Embryonic facial prominence (tissue), 1 donor: ENCODE measurements around the gene SLC41A3.

Source experiments
- DNase-seq: peaks from one replicate; pipeline ENCODE4 v3.0.0-alpha.2; 2016; ENCODE audit errors: extremely low spot score

The SLC41A3 gene

DNA sequence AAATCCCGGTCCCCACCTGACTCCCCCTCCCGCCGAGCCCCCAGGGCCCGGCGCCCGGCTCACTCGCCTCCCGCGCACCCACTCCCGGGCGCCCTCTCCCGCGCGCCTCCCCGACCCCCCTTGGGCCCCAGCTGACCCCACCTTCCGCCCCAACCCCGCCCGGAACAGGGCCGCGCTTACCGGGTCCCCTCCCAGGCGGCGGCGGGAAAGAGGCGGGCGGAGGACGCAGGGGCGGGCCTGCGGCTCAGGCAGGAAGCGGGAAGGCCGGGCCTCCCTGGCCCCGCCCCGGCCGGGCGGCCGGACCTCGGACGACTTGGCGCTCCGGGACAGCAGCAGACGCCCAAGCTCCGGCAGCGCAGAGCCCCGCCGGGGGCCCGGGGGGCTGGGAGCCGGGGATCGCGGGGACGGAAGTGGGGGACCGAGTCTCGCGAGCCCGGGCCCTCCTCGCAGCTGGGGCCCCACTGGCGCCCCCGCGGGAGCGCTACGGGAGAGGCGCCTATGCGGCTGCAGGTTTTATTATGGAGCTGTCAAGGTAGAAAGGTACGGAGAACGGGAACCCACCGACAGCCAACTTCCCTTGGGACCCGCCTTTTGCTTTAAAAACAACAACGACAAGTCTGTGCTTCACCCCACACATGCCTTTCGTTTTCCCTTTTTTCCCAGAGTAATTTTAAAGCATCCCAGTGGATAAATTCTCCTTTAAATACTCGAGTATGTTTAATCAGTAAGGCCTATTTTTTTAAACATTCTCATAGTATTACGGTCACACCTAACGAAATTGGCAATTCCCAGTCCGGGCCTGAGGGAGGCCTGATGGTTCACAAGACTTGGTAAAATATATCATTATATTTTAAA is at the start of gene SLC41A3:
SLC41A3 (minus strand) TSS at position 212 of the 855 bp plus-strand sequence. CDS start 15,905 bp downstream, outside the sequence.
- peak; percentile 34 for DNase-seq

DNA sequence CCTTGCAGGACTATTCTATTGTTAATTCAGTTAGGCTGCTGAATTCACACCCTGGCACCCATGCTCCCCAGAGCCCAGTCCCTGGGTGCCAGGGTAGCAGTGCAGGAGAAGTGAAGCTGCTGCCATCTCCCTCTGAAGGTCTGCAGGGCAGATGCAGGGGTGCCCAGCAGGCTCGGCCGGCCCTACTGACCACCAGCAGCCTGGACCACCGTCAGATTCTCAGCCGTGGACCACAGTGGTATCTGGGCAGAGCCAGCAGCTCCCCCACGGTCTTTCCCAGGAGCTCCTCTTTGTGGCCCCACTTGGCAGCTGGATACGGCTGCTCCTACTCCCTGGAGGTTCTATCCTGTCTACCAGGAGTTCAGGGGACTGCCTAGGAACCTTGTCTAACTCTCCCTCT is 49.7 kb upstream of the SLC41A3 start:
- DNase-seq, result no peak

GRCh38 chr3:126132751-126133511 is 49.0 kb upstream of the SLC41A3 start:
- no peak for DNase-seq

GRCh38 chr3:126131881-126132750 is 48.2 kb upstream of the SLC41A3 start:
- no peak for DNase-seq

DNA sequence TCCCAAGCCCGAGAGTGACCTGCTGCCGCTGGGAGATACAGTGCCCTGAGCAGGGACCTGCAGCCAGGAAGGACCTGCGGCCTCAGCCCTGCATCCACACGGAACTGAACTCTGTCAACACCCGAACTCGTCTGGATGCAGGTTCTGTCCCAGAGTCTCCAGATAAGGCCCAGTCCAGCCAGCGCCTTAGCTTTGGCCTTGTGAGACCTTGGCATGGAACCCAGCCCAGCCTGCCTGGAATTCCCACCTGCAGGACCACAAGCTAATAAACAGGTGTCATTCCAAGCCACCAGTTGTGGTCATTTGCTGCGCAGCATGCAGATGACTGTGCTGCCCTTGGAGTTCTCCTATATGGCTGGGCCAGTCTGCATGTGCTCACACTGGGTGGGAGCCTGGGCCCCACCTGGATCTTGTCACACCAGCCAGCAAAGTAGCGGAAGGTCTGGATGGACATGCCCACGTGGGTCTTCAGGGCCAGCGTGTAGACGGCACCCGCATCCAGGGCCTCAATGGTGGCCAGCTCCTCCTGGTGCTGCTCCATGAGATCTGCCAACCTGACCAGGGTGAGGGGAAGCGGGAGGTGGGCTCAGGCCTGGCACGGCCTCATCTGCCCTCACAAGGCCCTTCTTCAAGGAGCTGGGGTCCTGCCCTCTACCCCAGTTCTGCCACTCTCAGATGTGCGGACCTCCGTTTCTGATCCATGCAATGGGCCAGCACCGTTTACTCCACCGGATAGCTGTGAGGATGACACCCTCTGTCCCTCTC is 47.2 kb upstream of the SLC41A3 start:
- DNase-seq, result no peak

DNA sequence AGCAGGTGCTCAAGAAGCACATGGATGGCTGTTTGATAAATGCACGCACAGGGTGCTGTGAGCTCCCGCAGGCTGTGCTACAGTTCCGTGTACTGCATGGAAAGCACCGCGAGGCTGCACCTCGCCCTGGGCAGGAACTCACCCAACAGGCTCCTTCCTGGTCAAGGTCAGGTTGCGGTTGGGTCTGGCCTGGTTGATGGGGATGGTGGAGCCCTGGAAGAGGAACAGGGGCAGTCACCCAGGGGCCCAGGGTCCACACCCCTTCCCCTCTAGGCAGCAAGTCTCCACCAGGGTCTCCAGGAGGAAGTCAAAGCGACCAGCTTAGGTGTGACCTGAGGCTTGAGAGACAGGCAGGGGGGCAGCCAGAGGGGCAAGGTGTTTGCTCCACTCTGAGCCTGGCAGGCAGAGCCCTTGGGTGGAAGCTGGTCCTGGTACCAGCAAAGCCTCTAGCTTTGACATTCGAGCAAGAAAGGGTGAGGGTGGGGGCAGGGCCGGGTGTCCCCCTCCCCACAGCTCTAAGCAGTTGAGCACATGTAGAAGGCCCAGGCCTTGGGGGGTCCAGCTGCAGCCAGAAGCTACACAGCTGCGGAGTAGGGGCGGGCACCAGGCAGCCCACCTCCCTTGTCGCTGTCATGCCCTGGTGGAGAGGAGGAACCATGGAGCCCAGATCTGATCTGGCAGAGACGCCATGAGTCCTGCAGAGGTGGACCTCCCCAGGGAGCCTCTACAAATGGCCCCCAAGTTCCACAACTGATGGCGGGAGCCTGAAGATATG is 46.3 kb upstream of the SLC41A3 start:
- DNase-seq, result no peak

DNA sequence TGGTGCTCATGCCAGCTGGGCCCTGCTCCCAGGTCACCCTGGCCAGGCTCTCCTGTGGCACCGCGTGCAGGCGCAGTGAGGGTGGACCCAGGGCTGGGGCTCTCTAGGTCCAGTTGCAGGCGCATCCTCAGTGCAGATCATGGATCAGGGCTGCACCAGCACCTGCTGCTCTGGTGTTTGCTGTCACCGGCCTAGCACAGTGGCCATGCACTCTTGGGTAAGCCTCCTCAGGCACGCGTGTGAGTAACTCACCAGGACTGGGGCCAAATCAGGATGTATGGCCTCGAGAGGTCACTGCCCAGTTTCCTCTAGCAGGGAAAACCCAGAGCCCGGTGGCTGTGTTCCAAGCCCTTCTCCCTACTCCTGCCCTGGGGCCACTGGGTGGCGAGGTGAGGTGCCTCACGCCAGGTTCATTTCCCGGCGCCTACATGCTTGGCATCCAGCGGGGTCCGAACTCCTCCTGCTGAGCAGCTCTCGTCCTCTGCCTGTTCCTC is 45.5 kb upstream of the SLC41A3 start:
- DNase-seq, result no peak

- DNase-seq, result no peak
These were observed 44.8 kb upstream of the SLC41A3 start for GRCh38 chr3:126128504-126129397.

DNA sequence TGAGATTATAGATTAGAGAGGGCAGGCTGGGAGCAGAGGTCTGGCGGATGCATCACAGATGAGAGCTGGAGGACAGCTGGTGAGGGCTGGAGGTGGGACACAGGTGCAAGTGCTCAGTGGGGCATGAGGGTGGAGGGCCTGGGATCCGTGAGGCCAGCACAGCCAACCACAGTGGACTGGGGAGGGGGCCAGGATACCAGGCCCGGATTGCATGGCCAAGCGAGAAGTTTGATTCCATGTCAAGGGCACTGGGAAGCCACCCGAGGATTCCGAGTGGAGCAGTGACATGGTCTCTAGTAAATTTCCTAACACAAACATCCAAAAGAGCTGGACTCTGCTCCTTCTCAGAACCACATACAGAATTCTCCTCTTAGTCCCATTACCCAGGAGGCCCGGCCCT is 44.0 kb upstream of the SLC41A3 start:
- DNase-seq, result no peak

- DNase-seq, result no peak
These were observed 43.5 kb upstream of the SLC41A3 start for GRCh38 chr3:126127452-126127851.

GRCh38 chr3:126126811-126127431 is 43.0 kb upstream of the SLC41A3 start:
- DNase-seq, result no peak

DNA sequence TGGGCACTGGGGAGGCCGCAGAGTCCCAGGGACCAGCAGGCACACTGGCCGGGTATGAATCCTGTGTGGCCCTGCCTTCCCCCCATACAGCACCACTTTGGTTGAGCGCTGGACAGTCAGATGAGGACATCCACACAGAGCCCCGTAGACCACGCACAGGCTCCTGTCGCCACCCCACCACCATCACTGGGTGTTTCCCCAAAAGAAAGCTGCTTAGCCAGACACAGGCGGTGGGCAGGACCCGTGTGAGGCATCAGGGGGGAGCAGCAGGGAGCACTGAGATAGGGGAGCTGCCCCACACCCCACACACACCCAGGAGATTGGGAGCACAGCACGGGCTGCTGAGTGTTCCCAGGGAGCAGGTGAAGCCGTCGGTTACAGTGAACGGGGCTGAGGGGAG is 42.4 kb upstream of the SLC41A3 start:
- no peak for DNase-seq

GRCh38 chr3:126125781-126126251 is 41.9 kb upstream of the SLC41A3 start:
- DNase-seq, result no peak

GRCh38 chr3:126125341-126125740 is 41.4 kb upstream of the SLC41A3 start:
- no peak for DNase-seq

DNA sequence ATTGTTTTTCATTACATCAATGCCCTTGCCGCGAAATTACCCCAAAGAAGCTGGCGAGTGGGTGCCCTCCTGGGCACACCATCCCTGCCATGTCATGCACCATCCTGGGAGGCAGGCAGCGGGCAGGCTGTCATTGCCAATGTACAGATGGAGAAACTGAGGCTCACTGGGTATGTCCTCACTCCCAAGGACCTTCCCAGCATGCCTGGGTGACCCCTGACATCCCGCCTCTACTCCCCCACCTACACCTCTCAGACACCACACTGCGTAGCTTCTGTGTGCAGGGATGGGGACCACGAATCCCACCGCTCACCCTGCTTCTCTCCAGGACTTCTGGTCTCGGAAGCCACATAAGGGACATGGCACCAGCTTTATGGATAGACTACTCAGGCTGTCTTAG is 41.0 kb upstream of the SLC41A3 start:
- no peak for DNase-seq

DNA sequence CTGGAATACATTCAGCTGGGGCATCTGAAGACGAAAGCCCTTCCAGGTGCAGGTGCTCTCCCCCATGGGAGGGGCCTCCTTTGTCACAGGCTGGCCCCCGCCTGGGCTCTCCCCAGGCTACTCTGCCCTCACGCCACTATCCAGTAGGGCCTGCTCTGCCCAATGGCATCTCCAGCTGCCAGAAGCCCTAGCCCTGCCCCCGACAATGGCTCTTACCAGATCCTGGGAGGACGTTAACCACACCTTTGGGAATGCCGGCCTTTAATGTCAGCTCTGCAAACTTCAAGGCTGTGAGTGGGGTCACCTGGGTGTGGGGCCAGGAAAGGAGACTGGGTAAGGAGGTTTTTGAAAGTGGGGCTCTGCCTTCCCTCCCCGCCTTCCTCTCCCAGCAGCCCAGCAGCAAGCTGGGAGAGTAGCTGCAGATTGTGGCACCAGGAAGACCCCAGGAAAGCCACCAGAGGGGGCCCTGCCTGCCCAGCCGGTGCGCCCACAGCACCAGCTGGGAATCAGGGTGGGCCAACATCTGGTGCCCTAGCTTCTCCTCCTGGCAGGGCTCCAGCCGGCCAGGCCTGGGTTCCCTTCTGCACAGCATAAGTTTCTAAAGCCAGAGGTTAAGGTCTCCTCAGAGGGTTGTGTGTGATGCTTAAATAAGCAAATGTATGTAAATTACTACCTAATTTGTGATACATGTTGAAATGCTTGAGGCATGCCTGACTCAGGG is 40.4 kb upstream of the SLC41A3 start:
- DNase-seq, result no peak

DNA sequence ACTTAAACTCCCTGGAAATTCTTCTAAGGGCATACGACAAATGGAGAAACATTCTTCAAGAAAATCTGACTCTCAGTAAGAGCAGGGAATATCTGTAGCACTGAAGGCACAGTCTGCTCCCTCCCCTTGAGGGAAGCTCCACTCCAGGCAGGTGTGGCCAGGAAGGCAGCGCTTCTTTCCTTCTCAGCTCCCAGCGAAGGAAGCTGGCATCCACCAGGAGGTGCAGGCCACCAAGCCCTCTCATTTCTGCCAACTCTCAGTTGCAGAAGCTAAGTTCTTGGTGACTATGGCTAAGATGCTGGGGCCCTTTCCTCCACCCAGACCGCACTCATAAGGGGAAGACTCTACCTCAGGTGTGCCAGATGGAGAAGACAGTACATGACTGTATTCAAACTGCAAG is 37.7 kb upstream of the SLC41A3 start:
- no peak for DNase-seq

GRCh38 chr3:126121074-126121473 is 37.1 kb upstream of the SLC41A3 start:
- no peak for DNase-seq
